RWPE2 (cell line): ENCODE measurements around the gene RETREG2.

ENCODE experiments used
- ATAC-seq: fragments of 200-7000 bp; cut with Tn5 transposase; 3 replicates; pipeline ENCODE4 v1.9.1; 2021; ENCODE audit warnings: low read depth
- DNase-seq: peaks from one replicate; pipeline ENCODE4 v3.0.0-alpha.2; 2020; ENCODE audit warnings: low spot score
- H3K27ac ChIP-seq: fragments of 450-650 bp; 2 replicates; pipeline ENCODE4 v1.5.1; 2017; ENCODE audit warnings: mild to moderate bottlenecking; ENCODE audit not compliant: poor library complexity, severe bottlenecking
- H3K27me3 ChIP-seq: fragments of 250-450 bp; sonication (Bioruptor Pico); 2 replicates; pipeline ENCODE4 v1.5.1; 2021; ENCODE audit warnings: mild to moderate bottlenecking, moderate library complexity; ENCODE audit not compliant: insufficient read depth, poor library complexity, severe bottlenecking
- H3K36me3 ChIP-seq: fragments of 250-450 bp; sonication (Bioruptor Pico); 2 replicates; pipeline ENCODE4 v1.5.1; 2020; ENCODE audit warnings: low read depth, mild to moderate bottlenecking, moderate library complexity
- H3K4me1 ChIP-seq: fragments of 250-450 bp; sonication (Bioruptor Pico); 2 replicates; pipeline ENCODE4 v1.5.1; 2021; ENCODE audit warnings: mild to moderate bottlenecking, moderate library complexity; ENCODE audit not compliant: insufficient read depth, poor library complexity, severe bottlenecking
- H3K4me3 ChIP-seq: fragments of 250-450 bp; sonication (Bioruptor Pico); 2 replicates; pipeline ENCODE4 v1.5.1; 2021; ENCODE audit warnings: mild to moderate bottlenecking, moderate library complexity; ENCODE audit not compliant: severe bottlenecking
- H3K9me3 ChIP-seq: fragments of 250-450 bp; sonication (Bioruptor Pico); 2 replicates; pipeline ENCODE4 v1.5.1; 2021; ENCODE audit warnings: mild to moderate bottlenecking, moderate library complexity; ENCODE audit not compliant: severe bottlenecking
- TF ChIP-seq, protein P1 (sequence below): fragments of 450-650 bp; IDR thresholded peaks from one replicate; pipeline ENCODE4 v1.5.1; 2017; ENCODE audit warnings: mild to moderate bottlenecking, moderate library complexity; ENCODE audit not compliant: poor library complexity, severe bottlenecking

Gene RETREG2

DNA sequence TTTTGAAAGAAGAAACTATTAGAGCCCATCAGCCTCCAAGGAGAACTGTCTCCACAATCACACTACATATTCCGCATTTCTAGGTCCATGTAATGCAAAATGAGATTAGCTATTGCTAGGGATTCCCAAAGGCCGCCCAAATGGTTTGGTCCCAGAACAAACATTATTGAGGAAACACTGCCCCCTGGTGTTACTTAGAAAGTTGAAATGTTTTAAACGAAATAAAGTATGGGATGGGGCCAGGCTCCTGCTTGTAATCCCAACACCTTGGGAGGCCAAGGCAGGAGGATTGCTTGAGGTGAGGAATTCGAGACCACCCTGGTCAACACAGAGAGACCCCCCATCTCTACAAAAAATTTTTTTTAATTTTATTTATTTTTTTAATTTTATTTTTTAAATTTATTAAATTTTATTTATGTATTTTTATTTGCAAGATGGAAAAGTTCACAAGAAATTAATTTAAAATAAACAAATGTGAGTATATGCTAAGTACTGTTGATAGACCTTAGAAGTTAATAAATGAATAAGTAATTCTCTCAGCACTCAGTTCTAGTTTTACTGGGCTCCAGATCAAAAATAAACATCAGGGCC is 22.9 kb upstream of the RETREG2 start:
- Histone ChIP-seq H3K4me3 (no peak overlapping the region), H3K4me1 (no peaks in the 10 kb centered on the region), H3K9me3 (no peaks in the 10 kb centered on the region), H3K36me3 (peaks cover 24% of the 10 kb centered on the region), H3K27ac (no peak overlapping the region), H3K27me3 (no peaks in the 10 kb centered on the region)
- ATAC-seq: peak; percentile 63
- TF ChIP-seq, protein P1, sequence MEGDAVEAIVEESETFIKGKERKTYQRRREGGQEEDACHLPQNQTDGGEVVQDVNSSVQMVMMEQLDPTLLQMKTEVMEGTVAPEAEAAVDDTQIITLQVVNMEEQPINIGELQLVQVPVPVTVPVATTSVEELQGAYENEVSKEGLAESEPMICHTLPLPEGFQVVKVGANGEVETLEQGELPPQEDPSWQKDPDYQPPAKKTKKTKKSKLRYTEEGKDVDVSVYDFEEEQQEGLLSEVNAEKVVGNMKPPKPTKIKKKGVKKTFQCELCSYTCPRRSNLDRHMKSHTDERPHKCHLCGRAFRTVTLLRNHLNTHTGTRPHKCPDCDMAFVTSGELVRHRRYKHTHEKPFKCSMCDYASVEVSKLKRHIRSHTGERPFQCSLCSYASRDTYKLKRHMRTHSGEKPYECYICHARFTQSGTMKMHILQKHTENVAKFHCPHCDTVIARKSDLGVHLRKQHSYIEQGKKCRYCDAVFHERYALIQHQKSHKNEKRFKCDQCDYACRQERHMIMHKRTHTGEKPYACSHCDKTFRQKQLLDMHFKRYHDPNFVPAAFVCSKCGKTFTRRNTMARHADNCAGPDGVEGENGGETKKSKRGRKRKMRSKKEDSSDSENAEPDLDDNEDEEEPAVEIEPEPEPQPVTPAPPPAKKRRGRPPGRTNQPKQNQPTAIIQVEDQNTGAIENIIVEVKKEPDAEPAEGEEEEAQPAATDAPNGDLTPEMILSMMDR: peak; percentile 51
- no peak for DNase-seq

DNA sequence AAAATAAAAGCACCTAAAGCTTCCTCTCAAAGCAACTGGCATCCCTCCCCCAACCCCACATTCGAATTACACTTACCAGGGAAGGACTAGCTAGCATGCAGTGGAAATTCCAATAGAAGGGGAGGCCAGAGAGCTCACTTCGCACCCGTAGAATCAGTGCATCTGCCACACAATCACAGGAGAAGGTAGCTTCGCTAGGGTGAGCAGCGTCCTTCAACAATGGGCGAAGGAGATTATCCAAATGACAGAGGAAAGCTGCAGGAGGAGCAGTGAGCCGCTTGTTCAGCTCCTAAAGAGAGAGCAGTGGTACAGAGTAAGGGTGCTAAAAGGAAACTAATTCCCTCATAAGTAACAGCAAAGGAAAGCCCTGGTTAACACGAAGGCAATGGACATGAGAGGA is 20.7 kb upstream of the RETREG2 start:
- Histone ChIP-seq H3K4me1 (no peaks in the 10 kb centered on the region), H3K9me3 (no peaks in the 10 kb centered on the region), H3K4me3 (no peak overlapping the region), H3K27ac (no peak overlapping the region), H3K27me3 (no peaks in the 10 kb centered on the region), H3K36me3 (peaks cover 24% of the 10 kb centered on the region)
- ATAC-seq (no peak), DNase-seq (no peak)
- TF ChIP-seq, protein P1: no peak

DNA sequence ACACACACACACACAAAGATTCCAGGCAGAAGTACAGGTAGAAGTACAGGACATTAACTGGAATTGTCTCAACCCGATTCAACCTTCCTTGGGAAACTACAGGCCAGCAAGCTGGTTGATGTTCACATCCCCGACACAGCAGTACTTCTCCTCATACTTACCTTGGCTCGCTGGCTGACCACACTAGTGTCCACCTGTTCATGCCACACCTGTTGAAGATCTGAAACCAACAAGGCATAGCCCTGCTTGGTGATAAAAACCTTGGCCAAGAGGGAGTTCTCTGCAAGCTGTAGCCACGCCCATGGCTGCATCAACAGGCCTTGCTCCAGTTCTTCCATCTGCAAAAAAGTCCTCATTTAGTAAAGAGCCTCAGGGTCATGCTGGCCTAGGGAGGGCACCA is 20.1 kb upstream of the RETREG2 start:
- TF ChIP-seq, protein P1: no peak
- no peaks in the 10 kb centered on the region for H3K4me1 ChIP-seq
- H3K27me3 ChIP-seq: no peaks in the 10 kb centered on the region
- H3K27ac ChIP-seq: no peak overlapping the region
- H3K4me3 ChIP-seq: no peak overlapping the region
- ATAC-seq (no peak), DNase-seq (no peak)
- H3K36me3 ChIP-seq: peaks cover 21% of the 10 kb centered on the region
- H3K9me3 ChIP-seq: no peaks in the 10 kb centered on the region

DNA sequence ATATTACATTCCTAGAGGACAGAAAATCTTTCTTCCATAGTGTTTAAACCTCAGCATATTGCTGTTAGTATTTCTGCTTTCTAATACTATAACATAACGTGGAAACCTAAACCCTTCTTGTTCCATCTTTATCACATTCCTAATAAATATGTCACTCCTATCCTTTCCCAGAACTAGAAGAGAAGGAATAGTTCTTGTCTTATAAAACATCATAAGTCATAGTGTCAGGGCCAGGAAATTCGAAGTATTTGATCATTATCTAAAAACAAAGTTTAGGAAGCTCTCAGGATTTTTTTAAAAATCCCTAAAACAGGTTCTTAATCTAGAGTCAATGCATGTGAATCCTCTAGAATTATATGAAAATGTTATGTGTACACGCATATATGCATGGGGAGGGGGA is 19.5 kb upstream of the RETREG2 start:
- Histone ChIP-seq H3K36me3 (peaks cover 18% of the 10 kb centered on the region), H3K4me3 (no peak overlapping the region), H3K27me3 (no peaks in the 10 kb centered on the region), H3K4me1 (no peaks in the 10 kb centered on the region), H3K27ac (no peak overlapping the region), H3K9me3 (no peaks in the 10 kb centered on the region)
- DNase-seq (no peak), ATAC-seq (no peak)
- TF ChIP-seq, protein P1: no peak

DNA sequence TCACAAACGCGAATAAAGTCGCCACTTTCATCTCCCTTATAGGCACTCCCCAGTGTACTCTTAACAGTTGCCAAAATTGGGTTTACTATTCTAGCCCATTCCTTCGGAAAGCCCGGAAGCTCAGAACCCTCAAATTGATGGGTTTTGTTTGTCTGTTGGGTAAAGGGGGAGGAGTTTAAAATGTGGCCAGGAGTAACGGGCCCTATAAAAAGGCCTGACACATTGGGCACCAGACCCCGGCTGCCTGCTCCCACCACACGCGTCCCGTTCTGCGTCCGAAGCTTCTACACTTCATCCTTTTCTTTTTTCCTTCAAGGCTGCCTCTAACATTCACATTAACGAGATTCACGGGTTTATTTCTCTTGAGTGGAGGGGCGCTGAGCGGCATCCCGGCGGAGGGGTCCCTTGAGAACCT is 18.3 kb upstream of the RETREG2 start:
- H3K36me3 ChIP-seq: peaks cover 7% of the 10 kb centered on the region
- H3K9me3 ChIP-seq: no peaks in the 10 kb centered on the region
- H3K4me3 ChIP-seq: peak overlapping the region; percentile 57
- DNase-seq (no peak), ATAC-seq (no peak)
- H3K27ac ChIP-seq: peak overlapping the region; percentile 62
- H3K4me1 ChIP-seq: no peaks in the 10 kb centered on the region
- H3K27me3 ChIP-seq: no peaks in the 10 kb centered on the region
- TF ChIP-seq, protein P1: no peak
